Fibroblast of villous mesenchyme (primary cell): ENCODE results near the gene KREMEN1. TPM values are rescaled to one million over a fixed set of nuclear protein-coding genes. Genes with fewer than 3 reads are reported as not detected.

Experiments used
- DNase-seq: peaks from one replicate; pipeline ENCODE4 v3.0.0-alpha.2; 2010; ENCODE audit warnings: low read depth
- H3K4me3 ChIP-seq: 2 replicates; pipeline ENCODE4 v1.5.1; 2011; ENCODE audit warnings: low read depth, mild to moderate bottlenecking, low read length
- CTCF ChIP-seq: IDR thresholded peaks from 2 replicates; pipeline ENCODE4 v1.5.1; 2012; ENCODE audit warnings: low read depth, mild to moderate bottlenecking, low read length; ENCODE audit not compliant: insufficient read depth
- total RNA-seq: library from RNA; depleted of rRNA; stranded (reverse); fragments of >200 nt; gene quantifications from 2 replicates; pipeline ENCODE4 v1.2.3, GENCODE V29; 2012

Gene KREMEN1
- total RNA-seq, 1 donor, result 2.6 TPM

GRCh38 chr22:29060931-29061330 lies 11.9 kb upstream of the KREMEN1 start:
- no peak for DNase-seq
- no peak for TF ChIP-seq CTCF
- no peak overlapping the region for H3K4me3 ChIP-seq

- no peak within 1 kb of the TSS for H3K4me3 ChIP-seq
- DNase-seq, result no peak
- TF ChIP-seq CTCF, result no peak
These were observed 11.1 kb upstream of the KREMEN1 start, which contains the start of gene C22orf31 for GRCh38 chr22:29061773-29062172. TSS of gene C22orf31 (minus strand) at chr22:29061831. CDS start at chr22:29061792, 39 bp downstream.

GRCh38 chr22:29062286-29062821 lies 10.5 kb upstream of the KREMEN1 start:
- no peak for DNase-seq
- TF ChIP-seq CTCF, result no peak
- H3K4me3 ChIP-seq, result no peak overlapping the region

- TF ChIP-seq CTCF, result no peak
- DNase-seq, result no peak
- H3K4me3 ChIP-seq, result no peak overlapping the region
These were observed 7.2 kb upstream of the KREMEN1 start for GRCh38 chr22:29065468-29066190.

GRCh38 chr22:29069463-29069862 lies 3.4 kb upstream of the KREMEN1 start:
- DNase-seq, result no peak
- TF ChIP-seq CTCF, result no peak
- no peak overlapping the region for H3K4me3 ChIP-seq

GRCh38 chr22:29070490-29070889 lies 2.3 kb upstream of the KREMEN1 start:
- no peak overlapping the region for H3K4me3 ChIP-seq
- no peak for TF ChIP-seq CTCF
- DNase-seq, result no peak
